Suprapubic skin (tissue), 3 donors: ENCODE measurements around the gene PFKFB2.

Source experiments
- EP300 ChIP-seq: sonication (generic); formaldehyde crosslinking; IDR thresholded peaks from one replicate; pipeline ENCODE4 v1.6.1; 2017; ENCODE audit warnings: antibody characterized with exemption
- TF ChIP-seq, protein P1 (sequence below), 2 donors: fragments of 200-600 bp in 1 of 2; fragments of 450-650 bp in 1 of 2; sonication (generic) in 1 of 2; IDR thresholded peaks; one replicate each; pipeline ENCODE4 v1.5.1; 2016 to 2019; ENCODE audit warnings: antibody characterized with exemption in 2 of 2, mild to moderate bottlenecking in 1 of 2, moderate library complexity in 1 of 2

DNA sequence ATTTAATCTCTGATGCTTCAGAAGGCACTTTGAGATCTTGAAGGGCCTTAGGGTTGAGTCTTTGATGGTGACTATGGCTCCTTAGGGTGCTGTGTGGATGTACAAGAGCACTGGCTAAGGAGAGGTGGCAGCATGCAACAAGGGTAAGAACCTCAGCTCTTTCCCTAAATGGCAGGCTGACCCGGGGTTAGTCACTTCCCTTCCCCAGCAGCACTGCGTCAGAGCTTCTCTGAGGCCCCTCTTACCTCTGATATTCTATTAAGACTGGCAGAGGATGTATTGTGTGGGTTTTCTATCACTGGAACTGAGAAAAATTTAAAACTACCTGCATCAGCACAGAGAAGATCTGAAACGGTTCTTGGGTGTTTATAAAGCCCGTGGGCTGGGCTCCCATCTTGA, 32.4 kb upstream of the PFKFB2 start:
- TF ChIP-seq, protein P1, sequence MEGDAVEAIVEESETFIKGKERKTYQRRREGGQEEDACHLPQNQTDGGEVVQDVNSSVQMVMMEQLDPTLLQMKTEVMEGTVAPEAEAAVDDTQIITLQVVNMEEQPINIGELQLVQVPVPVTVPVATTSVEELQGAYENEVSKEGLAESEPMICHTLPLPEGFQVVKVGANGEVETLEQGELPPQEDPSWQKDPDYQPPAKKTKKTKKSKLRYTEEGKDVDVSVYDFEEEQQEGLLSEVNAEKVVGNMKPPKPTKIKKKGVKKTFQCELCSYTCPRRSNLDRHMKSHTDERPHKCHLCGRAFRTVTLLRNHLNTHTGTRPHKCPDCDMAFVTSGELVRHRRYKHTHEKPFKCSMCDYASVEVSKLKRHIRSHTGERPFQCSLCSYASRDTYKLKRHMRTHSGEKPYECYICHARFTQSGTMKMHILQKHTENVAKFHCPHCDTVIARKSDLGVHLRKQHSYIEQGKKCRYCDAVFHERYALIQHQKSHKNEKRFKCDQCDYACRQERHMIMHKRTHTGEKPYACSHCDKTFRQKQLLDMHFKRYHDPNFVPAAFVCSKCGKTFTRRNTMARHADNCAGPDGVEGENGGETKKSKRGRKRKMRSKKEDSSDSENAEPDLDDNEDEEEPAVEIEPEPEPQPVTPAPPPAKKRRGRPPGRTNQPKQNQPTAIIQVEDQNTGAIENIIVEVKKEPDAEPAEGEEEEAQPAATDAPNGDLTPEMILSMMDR (IDR thresholded peaks at IDR 0.05) = no peak
- TF ChIP-seq EP300 = no peak
